Measurements from ENCODE around the gene SLC24A3.

Gene SLC24A3

DNA sequence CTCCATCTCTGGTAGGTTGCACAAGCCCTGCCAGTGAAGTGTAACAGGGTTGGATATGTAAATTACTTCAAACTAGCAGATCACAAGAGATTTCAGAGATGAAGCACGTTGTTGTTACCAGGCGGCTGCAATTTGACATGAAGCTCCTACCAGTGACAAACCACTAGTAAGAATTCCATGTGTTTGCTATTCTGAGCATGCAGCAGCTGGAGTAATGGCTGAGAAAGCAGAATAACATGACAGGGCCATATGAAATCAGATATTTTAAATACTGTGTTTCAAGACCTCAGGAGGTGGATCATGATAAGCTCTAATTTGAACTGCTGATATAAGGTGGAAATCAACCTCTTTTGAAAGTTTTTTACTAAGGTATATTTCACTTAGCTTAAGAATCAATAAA, 557.1 kb downstream of the SLC24A3 start:
- Histone ChIP-seq H3K9ac (ENCODE audit: low read length) (no peak overlapping the region), H3K4me1 (ENCODE audit: control insufficient read depth, insufficient read depth, low read length) (peaks cover 10% of the 10 kb centered on the region), H3K4me3 (ENCODE audit: low read length) (no peak overlapping the region), H3K27me3 (ENCODE audit: control insufficient read depth, insufficient read depth, low read length) (no peaks in the 10 kb centered on the region), H3K36me3 (ENCODE audit: control insufficient read depth, insufficient read depth, low read length) (no peaks in the 10 kb centered on the region), H3K9me3 (ENCODE audit: control insufficient read depth, low read length) (no peaks in the 10 kb centered on the region)

DNA sequence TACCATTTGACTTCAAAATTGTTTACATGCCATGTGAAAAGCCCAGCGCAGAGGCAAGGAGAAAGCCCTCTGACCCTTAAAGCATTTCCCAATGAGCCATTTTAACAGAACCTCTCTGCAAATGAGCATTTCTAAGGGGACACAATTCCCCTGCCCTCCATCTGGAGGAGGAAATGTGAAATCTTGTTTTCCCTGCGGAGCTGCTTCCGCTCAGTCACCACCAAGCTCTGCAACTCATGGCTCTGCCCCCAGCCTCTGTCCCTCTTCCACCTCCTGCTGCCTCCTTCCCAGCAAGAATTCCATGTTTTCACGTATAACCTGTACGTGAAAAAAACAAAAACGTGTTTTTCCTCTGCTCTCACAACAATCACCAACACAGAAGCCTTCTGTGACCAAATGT, 557.9 kb downstream of the SLC24A3 start:
- no peaks in the 10 kb centered on the region for H3K9me3 ChIP-seq (ENCODE audit: control insufficient read depth, low read length)
- peaks cover 15% of the 10 kb centered on the region for H3K4me1 ChIP-seq (ENCODE audit: control insufficient read depth, insufficient read depth, low read length)
- no peak overlapping the region for H3K9ac ChIP-seq (ENCODE audit: low read length)
- no peaks in the 10 kb centered on the region for H3K36me3 ChIP-seq (ENCODE audit: control insufficient read depth, insufficient read depth, low read length)
- no peak overlapping the region for H3K4me3 ChIP-seq (ENCODE audit: low read length)
- H3K27me3 ChIP-seq (ENCODE audit: control insufficient read depth, insufficient read depth, low read length), result no peaks in the 10 kb centered on the region

DNA sequence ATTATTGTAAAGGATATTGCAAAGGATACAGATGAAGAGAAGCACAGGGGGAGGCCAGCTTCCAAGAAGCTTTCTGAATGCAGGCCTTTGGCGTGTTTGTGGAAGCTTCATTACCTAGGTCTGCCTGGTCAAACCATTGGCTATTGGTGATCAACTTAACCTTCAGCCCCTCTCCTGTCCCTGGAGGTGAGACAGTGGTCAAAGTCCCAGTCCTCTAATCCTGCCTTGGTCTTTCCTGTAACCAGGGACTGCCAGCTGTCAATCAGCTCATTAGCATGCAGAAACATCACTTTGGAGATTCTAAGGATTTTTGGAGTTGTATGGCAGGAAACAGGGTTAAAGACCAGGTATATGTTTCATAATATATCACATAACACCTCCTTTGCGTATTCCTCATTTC, 558.6 kb downstream of the SLC24A3 start:
- Histone ChIP-seq H3K9ac (ENCODE audit: low read length) (no peak overlapping the region), H3K9me3 (ENCODE audit: control insufficient read depth, low read length) (no peaks in the 10 kb centered on the region), H3K4me1 (ENCODE audit: control insufficient read depth, insufficient read depth, low read length) (peaks cover 18% of the 10 kb centered on the region), H3K27me3 (ENCODE audit: control insufficient read depth, insufficient read depth, low read length) (no peaks in the 10 kb centered on the region), H3K4me3 (ENCODE audit: low read length) (no peak overlapping the region), H3K36me3 (ENCODE audit: control insufficient read depth, insufficient read depth, low read length) (no peaks in the 10 kb centered on the region)
